Left lung (tissue), 14 donors: ENCODE measurements around the gene TTPAL. TPM values are rescaled to one million over a fixed set of nuclear protein-coding genes. Genes with fewer than 3 reads are reported as not detected.

ENCODE experiments used
- ATAC-seq: fragments of 200-7000 bp; cut with Tn5 transposase; one replicate; pipeline ENCODE4 v1.9.1; 2020; ENCODE audit warnings: moderate library complexity
- DNase-seq, 4 donors: peaks; one replicate each; pipeline ENCODE4 v3.0.0-alpha.2; 2013 to 2020
- H3K27ac ChIP-seq, 2 donors: fragments of 200-600 bp; sonication (generic) in 1 of 2; one replicate each; pipeline versions ENCODE4 v1.5.0 to v1.8.0; 2020 to 2021
- H3K27me3 ChIP-seq, 2 donors: fragments of 200-600 bp; sonication (generic) in 1 of 2; one replicate each; pipeline versions ENCODE4 v1.5.0 to v1.8.0; 2020 to 2021
- H3K36me3 ChIP-seq, 2 donors: fragments of 200-600 bp; sonication (generic) in 1 of 2; one replicate each; pipeline versions ENCODE4 v1.5.0 to v1.8.0; 2020 to 2021
- H3K4me1 ChIP-seq, 2 donors: fragments of 200-600 bp; one replicate each; pipeline ENCODE4 v1.8.0; 2021
- H3K4me3 ChIP-seq, 2 donors: fragments of 200-600 bp; sonication (generic) in 1 of 2; one replicate each; pipeline versions ENCODE4 v1.5.0 to v1.8.0; 2020 to 2021; ENCODE audit warnings: mild to moderate bottlenecking in 1 of 2
- H3K9me3 ChIP-seq, 2 donors: fragments of 200-600 bp; sonication (generic) in 1 of 2; one replicate each; pipeline versions ENCODE4 v1.5.0 to v1.8.0; 2020 to 2021
- intact Hi-C, 2 donors: fragments of 100-400 bp; cut with DNase I; formaldehyde crosslinking; loops; one replicate each; pipeline versions ENCODE4 v1.11.2 to v1.14.2; 2022
- long read RNA-seq, 12 donors: library from polyadenylated mRNA in 2 of 12; unstranded in 2 of 12; transcript quantifications; one replicate each; pipeline ENCODE4 v2.0.0 and lab custom pipeline, GENCODE V29; 2019 to 2026
- polyA plus RNA-seq, 6 donors: library from polyadenylated mRNA; unstranded; fragments of 120-200 nt; gene quantifications; one replicate each; pipeline ENCODE4 v1.2.1, GENCODE V29; 2013; ENCODE audit not compliant: insufficient read length in 6 of 6
- total RNA-seq, 2 donors: library from RNA; stranded (reverse); fragmentation: NEBNext Ultra II Directional; extraction: Animal tissue kit (Norgen Biotek cat#: 25700); gene quantifications; one replicate each; pipeline ENCODE4 v1.2.1, GENCODE V29; 2021
- TF ChIP-seq, protein P1 (sequence below), 2 donors: fragments of 200-600 bp; sonication (generic) in 1 of 2; IDR thresholded peaks; one replicate each; pipeline versions ENCODE4 v1.5.0 to v1.8.0; 2021; ENCODE audit warnings: antibody characterized with exemption in 2 of 2
- donor health status: DM: no; HTN: yes; CAD: no.
- donor health status: DM: no; HTN: no; CAD: no.

The TTPAL gene, protein sequence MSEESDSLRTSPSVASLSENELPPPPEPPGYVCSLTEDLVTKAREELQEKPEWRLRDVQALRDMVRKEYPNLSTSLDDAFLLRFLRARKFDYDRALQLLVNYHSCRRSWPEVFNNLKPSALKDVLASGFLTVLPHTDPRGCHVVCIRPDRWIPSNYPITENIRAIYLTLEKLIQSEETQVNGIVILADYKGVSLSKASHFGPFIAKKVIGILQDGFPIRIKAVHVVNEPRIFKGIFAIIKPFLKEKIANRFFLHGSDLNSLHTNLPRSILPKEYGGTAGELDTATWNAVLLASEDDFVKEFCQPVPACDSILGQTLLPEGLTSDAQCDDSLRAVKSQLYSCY
- total RNA-seq = 10 to 100 TPM; 13.7 to 15.1 TPM
- 10 to 100 TPM in 5 of 6 donors, 1 to 10 TPM in 1; 9.0 to 14.0 (median 11.3) TPM for polyA plus RNA-seq
- long read RNA-seq, donor 1, full-length matches to known transcripts = 5 of 72 reads
- long read RNA-seq, donor 1, partial matches to known transcripts = 67 of 72 reads
- long read RNA-seq, donor 1, other reads (novel, unspliced or antisense) = 0 of 72 reads
- long read RNA-seq, donor 2, full-length matches to known transcripts = 1 of 1 reads
- long read RNA-seq, donor 2, partial matches to known transcripts = 0 of 1 reads
- long read RNA-seq, donor 2, other reads (novel, unspliced or antisense) = 0 of 1 reads
- long read RNA-seq, donor 3, full-length matches to known transcripts = 2 of 2 reads
- long read RNA-seq, donor 3, partial matches to known transcripts = 0 of 2 reads
- long read RNA-seq, donor 3, other reads (novel, unspliced or antisense) = 0 of 2 reads
- long read RNA-seq, donor 4, full-length matches to known transcripts = 2 of 3 reads
- long read RNA-seq, donor 4, partial matches to known transcripts = 0 of 3 reads
- long read RNA-seq, donor 4, other reads (novel, unspliced or antisense) = 1 of 3 reads
- long read RNA-seq, donor 5, full-length matches to known transcripts = 2 of 2 reads
- long read RNA-seq, donor 5, partial matches to known transcripts = 0 of 2 reads
- long read RNA-seq, donor 5, other reads (novel, unspliced or antisense) = 0 of 2 reads
- long read RNA-seq, donor 6, full-length matches to known transcripts = 1 of 1 reads
- long read RNA-seq, donor 6, partial matches to known transcripts = 0 of 1 reads
- long read RNA-seq, donor 6, other reads (novel, unspliced or antisense) = 0 of 1 reads
- long read RNA-seq, donor 7, full-length matches to known transcripts = 1 of 1 reads
- long read RNA-seq, donor 7, partial matches to known transcripts = 0 of 1 reads
- long read RNA-seq, donor 7, other reads (novel, unspliced or antisense) = 0 of 1 reads
- long read RNA-seq, donor 8, partial matches to known transcripts = 24 of 62 reads
- long read RNA-seq, donor 8, other reads (novel, unspliced or antisense) = 37 of 62 reads
- long read RNA-seq, donor 9 = 0 reads
- long read RNA-seq, donor 10, full-length matches to known transcripts = 1 of 2 reads
- long read RNA-seq, donor 10, partial matches to known transcripts = 0 of 2 reads
- long read RNA-seq, donor 10, other reads (novel, unspliced or antisense) = 1 of 2 reads
- long read RNA-seq, donor 11, full-length matches to known transcripts = 7 of 7 reads
- long read RNA-seq, donor 11, partial matches to known transcripts = 0 of 7 reads
- long read RNA-seq, donor 11, other reads (novel, unspliced or antisense) = 0 of 7 reads
- long read RNA-seq, donor 12 = 0 reads

DNA sequence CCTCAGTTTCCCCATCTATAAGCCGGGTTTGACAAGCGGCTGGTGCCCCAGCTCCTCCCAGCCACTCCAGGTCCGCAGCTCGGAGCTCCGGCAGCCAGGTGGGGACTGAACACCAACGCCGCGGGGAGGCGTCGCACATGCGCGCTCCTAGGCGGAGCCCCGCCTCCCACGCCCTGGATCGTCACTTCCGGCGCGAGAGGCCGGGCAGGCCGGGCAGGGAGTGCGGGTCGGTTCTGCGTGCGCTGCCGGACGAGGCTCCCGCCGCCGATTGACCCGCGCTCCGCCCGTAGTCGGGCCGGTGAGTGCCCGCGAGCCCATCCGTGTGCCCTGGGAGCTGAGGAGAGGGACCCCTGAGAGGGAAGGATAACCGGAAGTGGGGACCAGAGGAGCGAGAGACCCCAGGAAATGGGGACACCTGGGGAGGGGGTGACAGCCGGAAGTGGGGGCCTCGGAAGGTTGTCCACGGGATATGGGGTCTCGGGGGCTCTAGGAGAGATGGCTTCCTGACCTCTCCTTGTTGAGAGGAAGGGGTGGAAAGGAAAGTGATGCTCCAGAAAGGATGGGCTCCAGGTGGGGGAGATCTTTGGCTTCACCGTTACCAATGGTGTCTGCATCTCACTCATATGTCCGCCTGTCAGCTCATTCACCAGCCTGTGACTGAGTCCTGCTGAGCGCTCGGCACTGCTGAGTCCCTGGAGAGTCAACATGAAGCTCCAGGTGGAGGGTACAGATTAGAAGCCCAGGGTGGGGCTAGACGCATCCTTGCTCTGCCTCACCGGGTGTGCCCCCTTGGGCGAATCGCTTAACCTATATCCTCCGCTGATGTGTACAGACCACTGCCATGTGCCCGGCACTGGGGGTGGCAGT is at the start of gene TTPAL:
TTPAL (plus strand) TSS at position 181 of the 867 bp plus-strand sequence. CDS start 4,126 bp downstream, outside the sequence.
- peak within 1 kb of the TSS; percentile 67 to 69 for H3K4me3 ChIP-seq
- intact Hi-C loops = no loop called here
- TF ChIP-seq, protein P1, sequence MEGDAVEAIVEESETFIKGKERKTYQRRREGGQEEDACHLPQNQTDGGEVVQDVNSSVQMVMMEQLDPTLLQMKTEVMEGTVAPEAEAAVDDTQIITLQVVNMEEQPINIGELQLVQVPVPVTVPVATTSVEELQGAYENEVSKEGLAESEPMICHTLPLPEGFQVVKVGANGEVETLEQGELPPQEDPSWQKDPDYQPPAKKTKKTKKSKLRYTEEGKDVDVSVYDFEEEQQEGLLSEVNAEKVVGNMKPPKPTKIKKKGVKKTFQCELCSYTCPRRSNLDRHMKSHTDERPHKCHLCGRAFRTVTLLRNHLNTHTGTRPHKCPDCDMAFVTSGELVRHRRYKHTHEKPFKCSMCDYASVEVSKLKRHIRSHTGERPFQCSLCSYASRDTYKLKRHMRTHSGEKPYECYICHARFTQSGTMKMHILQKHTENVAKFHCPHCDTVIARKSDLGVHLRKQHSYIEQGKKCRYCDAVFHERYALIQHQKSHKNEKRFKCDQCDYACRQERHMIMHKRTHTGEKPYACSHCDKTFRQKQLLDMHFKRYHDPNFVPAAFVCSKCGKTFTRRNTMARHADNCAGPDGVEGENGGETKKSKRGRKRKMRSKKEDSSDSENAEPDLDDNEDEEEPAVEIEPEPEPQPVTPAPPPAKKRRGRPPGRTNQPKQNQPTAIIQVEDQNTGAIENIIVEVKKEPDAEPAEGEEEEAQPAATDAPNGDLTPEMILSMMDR (IDR thresholded peaks at IDR 0.05) = peak in 1 of 2 donors; percentile 15
- H3K36me3 ChIP-seq = peaks cover 0 to 10% of the 10 kb centered on the region in 2 donors
- H3K4me1 ChIP-seq = peaks cover 3 to 19% of the 10 kb centered on the region in 2 donors
- DNase-seq (peak; percentile 82 to 98 (median 92)), ATAC-seq (peak; percentile 99)
- no peaks in the 10 kb centered on the region for H3K9me3 ChIP-seq
- H3K27ac ChIP-seq = peak within 1 kb of the TSS; percentile 77 to 92
- H3K27me3 ChIP-seq = no peaks in the 10 kb centered on the region

DNA sequence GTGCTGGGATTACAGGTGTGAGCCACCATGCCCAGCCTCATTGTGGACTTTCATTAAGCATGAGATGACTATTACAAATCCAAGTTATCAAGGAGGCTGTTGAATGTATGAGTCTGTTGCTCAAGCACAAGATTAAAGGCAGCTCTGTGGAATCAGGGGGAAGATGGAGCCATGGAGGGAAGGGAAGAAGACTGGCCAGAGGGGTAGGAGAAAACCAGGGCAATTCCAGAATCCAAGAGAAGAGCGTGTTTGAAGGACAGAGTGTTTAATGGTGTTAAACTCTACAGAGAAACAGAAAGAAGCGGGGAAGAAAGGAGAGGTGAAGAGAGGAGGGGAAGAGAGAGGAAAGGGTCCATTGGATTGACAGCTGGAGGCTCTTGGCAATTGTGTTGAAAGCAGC is 49.8 kb upstream of the TTPAL start:
- H3K4me1 ChIP-seq = no peaks in the 10 kb centered on the region
- no peak for DNase-seq
- no peak overlapping the region for H3K27ac ChIP-seq
- no peaks in the 10 kb centered on the region for H3K36me3 ChIP-seq
- no peaks in the 10 kb centered on the region for H3K9me3 ChIP-seq
- TF ChIP-seq, protein P1 (IDR thresholded peaks at IDR 0.05) = no peak
- ATAC-seq = no peak
- peaks cover 0 to 9% of the 10 kb centered on the region in 2 donors for H3K27me3 ChIP-seq
- no peak overlapping the region for H3K4me3 ChIP-seq
- intact Hi-C loops = no loop called here

DNA sequence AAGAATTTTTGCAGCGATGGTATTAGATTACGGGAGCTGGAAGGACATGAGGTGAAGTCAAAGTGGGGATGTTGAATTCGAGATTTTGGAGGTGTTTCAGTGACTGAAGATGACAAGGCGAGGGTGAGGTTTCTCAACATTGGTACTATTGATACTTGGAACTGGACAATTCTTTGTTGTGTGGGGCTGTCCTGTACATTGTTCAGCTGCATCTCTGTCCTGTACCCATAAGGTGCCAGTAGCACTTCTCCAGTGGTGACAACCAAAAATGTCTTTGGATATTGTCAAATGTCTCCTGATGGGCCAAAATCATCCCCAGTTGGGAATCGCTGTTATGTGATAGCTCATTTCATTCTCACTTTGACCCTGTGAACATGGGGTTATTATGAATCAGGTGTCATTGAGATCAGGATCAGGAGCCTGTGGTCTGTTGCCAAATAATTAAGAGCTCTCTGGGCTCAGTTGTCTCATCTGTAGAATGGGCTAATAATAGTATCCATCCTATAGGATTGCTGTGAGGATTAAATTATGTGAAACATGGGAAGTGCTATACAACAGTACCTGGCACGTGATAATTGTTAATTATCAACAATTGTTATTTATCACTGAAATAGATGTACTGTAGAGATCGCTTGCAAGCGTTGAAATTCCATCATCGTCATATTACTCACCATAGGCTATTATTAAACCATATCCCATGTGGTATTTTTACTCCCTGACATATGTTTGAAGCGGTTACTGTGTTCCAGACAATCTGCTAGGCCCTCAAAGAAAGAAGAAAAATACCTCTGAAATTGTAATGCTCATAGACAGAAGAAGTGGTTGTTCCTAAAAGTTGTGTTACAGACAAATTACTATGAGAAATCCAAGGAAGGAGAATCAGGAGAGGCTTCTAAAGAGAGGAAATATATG is 48.5 kb upstream of the TTPAL start:
- Histone ChIP-seq H3K36me3 (no peaks in the 10 kb centered on the region), H3K4me3 (no peak overlapping the region), H3K27me3 (peaks cover 0 to 20% of the 10 kb centered on the region in 2 donors), H3K27ac (no peak overlapping the region), H3K4me1 (no peaks in the 10 kb centered on the region), H3K9me3 (no peaks in the 10 kb centered on the region)
- ATAC-seq (no peak), DNase-seq (no peak)
- TF ChIP-seq, protein P1 (IDR thresholded peaks at IDR 0.05) = no peak
- intact Hi-C loops = no loop called here
